SJSA1 (cell line): ENCODE data around the gene PYDC1. TPM values are rescaled to one million over a fixed set of nuclear protein-coding genes. Genes with fewer than 3 reads are reported as not detected.
"Not testable (repeated sequence)": the region's sequence is repeated elsewhere in the genome, so short reads cannot be mapped to it uniquely, and the experiment has no call there.

Experiments
- DNase-seq, 2 experiments: peaks; one replicate each; pipeline ENCODE4 v3.0.0-alpha.2; 2015 to 2020; ENCODE audit warnings: low spot score in 2 of 2, low read depth in 1 of 2
- H3K27ac ChIP-seq: fragments of 250-450 bp; sonication (Bioruptor Pico); 2 replicates; pipeline ENCODE4 v1.5.1; 2020; ENCODE audit warnings: mild to moderate bottlenecking, moderate library complexity
- H3K27me3 ChIP-seq: fragments of 250-450 bp; sonication (Bioruptor Pico); replicated peaks from 2 replicates; pipeline ENCODE4 v1.5.1; 2020; ENCODE audit warnings: mild to moderate bottlenecking, moderate library complexity
- H3K36me3 ChIP-seq: fragments of 250-450 bp; sonication (Bioruptor Pico); 2 replicates; pipeline ENCODE4 v1.5.1; 2020; ENCODE audit warnings: mild to moderate bottlenecking
- H3K4me1 ChIP-seq: fragments of 250-450 bp; sonication (Bioruptor Pico); replicated peaks from 2 replicates; pipeline ENCODE4 v1.6.1; 2021; ENCODE audit warnings: mild to moderate bottlenecking
- H3K4me3 ChIP-seq: fragments of 250-450 bp; sonication (Bioruptor Pico); 2 replicates; pipeline ENCODE4 v1.5.1; 2020; ENCODE audit warnings: mild to moderate bottlenecking
- H3K9me3 ChIP-seq: fragments of 250-450 bp; sonication (Bioruptor Pico); replicated peaks from 2 replicates; pipeline ENCODE4 v1.5.1; 2020; ENCODE audit warnings: mild to moderate bottlenecking
- total RNA-seq: library from RNA; depleted of rRNA; stranded (reverse); fragments of >200 nt; shearing (Covaris generic); gene quantifications from 2 replicates; pipeline ENCODE4 v1.2.3, GENCODE V29; 2014

PYDC1 gene
- total RNA-seq, 1 experiment from 2014 or later, result not detected

DNA sequence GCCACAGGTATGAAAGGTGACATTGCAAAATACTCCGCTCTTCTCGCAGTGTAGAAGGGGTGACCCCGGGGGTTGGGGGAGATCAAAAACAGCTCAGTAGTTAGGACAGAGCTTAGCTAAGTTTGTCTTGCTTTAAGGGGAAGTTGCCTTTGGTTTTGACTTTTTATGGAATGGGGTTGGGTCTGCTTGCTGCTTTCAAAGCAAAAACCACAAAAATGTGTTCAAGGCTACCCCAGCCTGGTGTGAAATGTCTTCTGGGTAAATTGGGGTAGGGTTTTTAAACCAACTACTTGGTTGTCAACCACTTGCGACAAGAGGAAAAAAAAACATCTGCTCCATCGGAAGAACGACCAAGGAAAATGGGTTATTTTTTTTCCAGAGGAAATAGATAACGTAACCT, 30.8 kb downstream of the PYDC1 start:
- Histone ChIP-seq H3K27me3 (no peaks in the 10 kb centered on the region), H3K27ac (no peak overlapping the region), H3K36me3 (peaks cover 100% of the 10 kb centered on the region)

GRCh38 chr16:31185339-31185738, 31.6 kb downstream of the PYDC1 start:
- Histone ChIP-seq H3K4me3 (no peak overlapping the region), H3K4me1 (peaks cover 19% of the 10 kb centered on the region), H3K9me3 (no peaks in the 10 kb centered on the region), H3K27ac (no peak overlapping the region), H3K36me3 (peaks cover 100% of the 10 kb centered on the region), H3K27me3 (no peaks in the 10 kb centered on the region)
- no peak for DNase-seq

More for the DNA sequence above, 30.8 kb downstream of the PYDC1 start:
- Histone ChIP-seq H3K4me1 (peaks cover 19% of the 10 kb centered on the region), H3K4me3 (no peak overlapping the region), H3K9me3 (no peaks in the 10 kb centered on the region)
- DNase-seq, result no peak

- H3K27ac ChIP-seq, result no peak overlapping the region
- no peak overlapping the region for H3K4me3 ChIP-seq
- no peak for DNase-seq
- H3K9me3 ChIP-seq, result no peaks in the 10 kb centered on the region
- no peaks in the 10 kb centered on the region for H3K27me3 ChIP-seq
- H3K4me1 ChIP-seq, result peaks cover 19% of the 10 kb centered on the region
- H3K36me3 ChIP-seq, result peaks cover 99% of the 10 kb centered on the region
Observed at GRCh38 chr16:31184888-31185287, 32.0 kb downstream of the PYDC1 start.

GRCh38 chr16:31183432-31184428, 33.2 kb downstream of the PYDC1 start:
- Histone ChIP-seq H3K4me1 (peaks cover 25% of the 10 kb centered on the region), H3K9me3 (no peaks in the 10 kb centered on the region), H3K27me3 (no peaks in the 10 kb centered on the region), H3K36me3 (peaks cover 88% of the 10 kb centered on the region), H3K4me3 (no peak overlapping the region), H3K27ac (no peak overlapping the region)
- no peak for DNase-seq

- no peak for DNase-seq
- H3K4me3 ChIP-seq, result peak overlapping the region; percentile 87
- no peaks in the 10 kb centered on the region for H3K27me3 ChIP-seq
- no peak overlapping the region for H3K27ac ChIP-seq
- H3K4me1 ChIP-seq, result peaks cover 26% of the 10 kb centered on the region
- H3K36me3 ChIP-seq, result peaks cover 74% of the 10 kb centered on the region
- H3K9me3 ChIP-seq, result no peaks in the 10 kb centered on the region
Observed at GRCh38 chr16:31182391-31182790, 34.5 kb downstream of the PYDC1 start.

DNA sequence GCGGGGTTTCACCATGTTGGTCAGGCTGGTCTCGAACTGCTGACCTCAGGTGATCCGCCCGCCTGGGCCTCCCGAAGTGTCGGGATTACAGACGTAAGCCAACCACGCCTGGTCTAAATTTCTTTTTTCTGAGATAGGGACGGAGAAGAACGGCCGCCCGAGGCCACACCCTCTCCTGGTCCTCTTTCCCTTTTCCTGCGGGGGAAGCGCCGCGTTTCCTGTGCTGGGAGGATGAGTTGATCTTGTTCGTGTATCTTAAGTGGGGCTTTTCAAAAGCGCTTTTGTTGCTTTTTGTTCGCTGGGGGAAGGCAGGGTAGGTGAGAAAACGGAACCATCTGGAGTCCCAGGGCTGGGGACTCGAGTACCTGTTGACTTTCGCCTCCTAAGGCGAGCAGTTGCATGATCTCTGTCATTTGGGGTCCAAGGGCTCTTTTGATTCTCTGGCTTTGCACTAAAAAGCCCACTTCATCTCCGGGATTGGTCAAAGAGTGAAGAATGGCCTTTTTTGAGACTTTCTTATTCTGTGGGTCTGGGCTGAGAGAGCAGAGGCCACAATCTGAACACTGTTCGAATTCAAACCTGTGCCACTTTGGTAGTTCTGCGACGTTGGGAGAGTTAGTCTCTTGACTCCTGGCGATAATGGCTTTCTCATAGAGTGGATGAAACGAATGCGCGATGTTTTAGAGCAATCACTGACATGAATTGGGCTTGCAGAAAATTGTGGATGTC, 35.7 kb downstream of the PYDC1 start:
- DNase-seq, result peak in 1 of 2 experiments; percentile 52
- Histone ChIP-seq H3K36me3 (peaks cover 63% of the 10 kb centered on the region), H3K9me3 (no peaks in the 10 kb centered on the region), H3K4me3 (peak overlapping the region; percentile 87), H3K27ac (peak overlapping the region; percentile 96), H3K4me1 (peaks cover 26% of the 10 kb centered on the region), H3K27me3 (no peaks in the 10 kb centered on the region)

DNA sequence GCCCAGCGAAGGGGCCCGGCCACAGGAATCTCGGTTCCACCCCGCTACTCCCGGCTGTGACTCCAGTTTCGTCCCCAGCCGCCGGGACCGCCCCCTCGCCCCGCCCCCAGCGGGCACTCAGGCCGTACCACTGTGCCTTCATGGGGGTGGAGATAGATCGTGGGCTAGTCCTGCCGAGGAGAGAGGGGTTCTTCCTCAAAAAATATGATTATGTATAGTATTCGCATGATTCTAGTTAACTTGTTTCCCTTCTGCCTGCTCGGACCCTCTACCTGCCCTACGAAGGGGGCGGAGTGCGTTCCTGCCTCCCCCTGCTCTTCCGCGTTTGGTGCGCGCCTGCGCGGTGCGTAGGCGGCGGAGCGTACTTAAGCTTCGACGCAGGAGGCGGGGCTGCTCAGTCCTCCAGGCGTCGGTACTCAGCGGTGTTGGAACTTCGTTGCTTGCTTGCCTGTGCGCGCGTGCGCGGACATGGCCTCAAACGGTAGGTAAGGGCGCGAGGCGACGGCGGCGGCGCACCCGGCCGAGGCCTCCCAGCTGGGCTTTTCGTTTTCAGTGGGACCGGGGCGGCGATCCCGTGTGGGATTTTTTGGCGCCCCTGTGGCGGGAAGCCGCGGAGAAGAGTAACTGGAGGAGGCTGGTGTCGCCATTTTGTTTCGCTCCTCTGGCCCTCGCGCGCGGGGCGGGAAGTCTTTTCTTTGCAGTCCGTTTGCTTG, 37.0 kb downstream of the PYDC1 start, which contains the start of gene FUS:
FUS (plus strand) TSS at position 393 of the 713 bp plus-strand sequence; CDS start at position 469, 76 bp downstream.
- Histone ChIP-seq H3K36me3 (peaks cover 50% of the 10 kb centered on the region), H3K27me3 (no peaks in the 10 kb centered on the region), H3K4me3 (peak within 1 kb of the TSS; percentile 87), H3K9me3 (no peaks in the 10 kb centered on the region), H3K27ac (peak within 1 kb of the TSS; percentile 96), H3K4me1 (peaks cover 22% of the 10 kb centered on the region)
- DNase-seq, result peak; percentile 89 to 97

- Histone ChIP-seq H3K27ac (peak overlapping the region; percentile 96), H3K4me3 (peak overlapping the region; percentile 87), H3K4me1 (peaks cover 22% of the 10 kb centered on the region), H3K27me3 (no peaks in the 10 kb centered on the region), H3K36me3 (peaks cover 43% of the 10 kb centered on the region), H3K9me3 (no peaks in the 10 kb centered on the region)
- DNase-seq, result no peak
Observed at GRCh38 chr16:31179219-31179746, 37.7 kb downstream of the PYDC1 start.

DNA sequence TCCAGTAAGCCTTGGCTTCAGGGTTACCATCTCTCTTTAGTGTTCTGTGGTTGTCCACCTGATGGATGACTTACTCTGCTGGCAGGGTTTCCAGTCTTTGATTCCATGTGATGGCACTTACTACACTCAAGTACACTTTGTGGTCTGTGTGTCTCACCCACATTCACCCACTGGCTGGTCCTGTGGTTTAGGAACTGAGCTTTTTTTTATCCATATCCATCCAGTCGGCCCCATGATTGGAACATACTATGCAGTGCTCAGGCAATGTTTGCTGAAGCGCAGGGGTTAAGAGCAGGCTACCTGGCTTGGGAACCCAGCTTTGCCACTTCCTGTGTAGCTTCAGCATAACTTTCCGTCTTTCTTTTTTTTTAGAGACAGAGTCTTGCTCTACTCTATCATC, 39.8 kb downstream of the PYDC1 start:
- Histone ChIP-seq H3K27ac (no peak overlapping the region), H3K4me1 (peaks cover 9% of the 10 kb centered on the region)
- no peak for DNase-seq

GRCh38 chr16:31170048-31170447, 46.9 kb downstream of the PYDC1 start:
- not testable (repeated sequence) for H3K9me3 ChIP-seq, H3K27ac ChIP-seq, DNase-seq, H3K4me1 ChIP-seq, H3K4me3 ChIP-seq, H3K27me3 ChIP-seq, H3K36me3 ChIP-seq

More for the DNA sequence above, 39.8 kb downstream of the PYDC1 start:
- Histone ChIP-seq H3K36me3 (peaks cover 22% of the 10 kb centered on the region), H3K27me3 (no peaks in the 10 kb centered on the region), H3K9me3 (no peaks in the 10 kb centered on the region), H3K4me3 (no peak overlapping the region)

DNA sequence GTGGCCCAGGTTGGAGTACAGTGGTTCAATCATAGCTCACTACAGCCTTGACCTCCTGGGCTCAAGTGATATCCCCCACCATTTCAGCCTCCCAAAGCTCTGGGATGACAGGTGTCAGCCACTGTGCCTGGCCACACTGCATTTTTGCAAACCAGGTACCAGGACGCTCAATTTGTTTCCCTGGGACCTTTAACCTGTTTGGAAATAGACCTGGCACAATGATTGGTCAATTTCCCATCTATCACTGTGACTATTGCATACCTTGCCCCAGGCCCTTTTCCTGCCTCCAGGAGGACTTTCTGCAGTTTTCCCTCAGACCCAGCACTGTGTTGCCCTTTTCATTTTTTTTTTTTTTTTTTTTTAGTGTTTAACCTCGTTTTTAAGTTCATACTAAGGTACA, 48.1 kb downstream of the PYDC1 start:
- no peak overlapping the region for H3K27ac ChIP-seq
- H3K4me3 ChIP-seq, result no peak overlapping the region
- H3K4me1 ChIP-seq, result no peaks in the 10 kb centered on the region
- no peak for DNase-seq
- no peaks in the 10 kb centered on the region for H3K36me3 ChIP-seq
- H3K27me3 ChIP-seq, result no peaks in the 10 kb centered on the region
- no peaks in the 10 kb centered on the region for H3K9me3 ChIP-seq

- no peak for DNase-seq
- Histone ChIP-seq H3K9me3 (no peaks in the 10 kb centered on the region), H3K4me1 (no peaks in the 10 kb centered on the region), H3K27ac (no peak overlapping the region), H3K36me3 (no peaks in the 10 kb centered on the region), H3K4me3 (no peak overlapping the region), H3K27me3 (peaks cover 6% of the 10 kb centered on the region; the same call in 1 of the 2 replicates)
Observed at GRCh38 chr16:31167315-31167714, 49.6 kb downstream of the PYDC1 start.
